Measurements from ENCODE around the gene FHIT. TPM values are rescaled to one million over a fixed set of nuclear protein-coding genes. Genes with fewer than 3 reads are reported as not detected.

Gene FHIT
- total RNA-seq, 2 experiments from 2014 or later = 86.0 to 90.6 TPM

- no peaks in the 10 kb centered on the region for H3K36me3 ChIP-seq (ENCODE audit: insufficient read depth, low read length)
- DNase-seq (no peak), ATAC-seq (ENCODE audit: poor library complexity) (no peak)
- H3K27me3 ChIP-seq (ENCODE audit: control insufficient read depth in 1 of 2, insufficient read depth in 2 of 2, low read length in 2 of 2) = no peaks in the 10 kb centered on the region
- POLR2A ChIA-PET = no interaction called here
- no peak overlapping the region for H3K4me3 Mint-ChIP-seq
- no peaks in the 10 kb centered on the region for H3K4me1 ChIP-seq (ENCODE audit: insufficient read depth, low read length)
- no peak overlapping the region for H3K27ac Mint-ChIP-seq
- no peak overlapping the region for H3K27ac ChIP-seq (ENCODE audit: low read depth in 1 of 2, low read length in 2 of 2)
- no peaks in the 10 kb centered on the region for H3K9me3 ChIP-seq (ENCODE audit: control insufficient read depth in 1 of 2, insufficient read depth in 1 of 2, low read length in 2 of 2)
- no peak for TF ChIP-seq CTCF (IDR thresholded peaks at IDR 0.05)
- intact Hi-C loops (cut with DNase I, micrococcal nuclease) = no loop called here
- H3K4me3 ChIP-seq (ENCODE audit: low read length) = no peak overlapping the region
- no peaks in the 10 kb centered on the region for H3K27me3 Mint-ChIP-seq
- H3K36me3 Mint-ChIP-seq (ENCODE audit: low read depth) = no peaks in the 10 kb centered on the region
- no peaks in the 10 kb centered on the region for H3K9me3 Mint-ChIP-seq
- CTCF ChIA-PET = no interaction called here
- H3K4me1 Mint-ChIP-seq (ENCODE audit: low read depth) = no peaks in the 10 kb centered on the region
Observed at GRCh38 chr3:60531759-60532158, 719.5 kb downstream of the FHIT start.

- ChIA-PET CTCF (no interaction called here), POLR2A (no interaction called here)
- DNase-seq = no peak
- TF ChIP-seq CTCF (IDR thresholded peaks at IDR 0.05) = no peak
- Mint-ChIP-seq H3K36me3 (ENCODE audit: low read depth) (no peaks in the 10 kb centered on the region), H3K4me1 (ENCODE audit: low read depth) (no peaks in the 10 kb centered on the region), H3K27ac (no peak overlapping the region), H3K27me3 (no peaks in the 10 kb centered on the region), H3K9me3 (no peaks in the 10 kb centered on the region), H3K4me3 (no peak overlapping the region)
- Histone ChIP-seq H3K4me3 (ENCODE audit: low read length) (no peak overlapping the region), H3K4me1 (ENCODE audit: insufficient read depth, low read length) (no peaks in the 10 kb centered on the region), H3K27ac (ENCODE audit: low read depth in 1 of 2, low read length in 2 of 2) (no peak overlapping the region), H3K27me3 (ENCODE audit: control insufficient read depth in 1 of 2, insufficient read depth in 2 of 2, low read length in 2 of 2) (no peaks in the 10 kb centered on the region), H3K9me3 (ENCODE audit: control insufficient read depth in 1 of 2, insufficient read depth in 1 of 2, low read length in 2 of 2) (no peaks in the 10 kb centered on the region), H3K36me3 (ENCODE audit: insufficient read depth, low read length) (no peaks in the 10 kb centered on the region)
- intact Hi-C loops (cut with DNase I, micrococcal nuclease) = no loop called here
- ATAC-seq (ENCODE audit: poor library complexity) = no peak
Observed at GRCh38 chr3:60528651-60529050, 722.6 kb downstream of the FHIT start.

- Mint-ChIP-seq H3K36me3 (ENCODE audit: low read depth) (no peaks in the 10 kb centered on the region), H3K27me3 (no peaks in the 10 kb centered on the region), H3K27ac (no peak overlapping the region), H3K4me3 (no peak overlapping the region), H3K4me1 (ENCODE audit: low read depth) (no peaks in the 10 kb centered on the region), H3K9me3 (no peaks in the 10 kb centered on the region)
- ChIA-PET CTCF (no interaction called here), POLR2A (no interaction called here)
- H3K27me3 ChIP-seq (ENCODE audit: control insufficient read depth in 1 of 2, insufficient read depth in 2 of 2, low read length in 2 of 2) = no peaks in the 10 kb centered on the region
- TF ChIP-seq CTCF (IDR thresholded peaks at IDR 0.05) = no peak
- intact Hi-C loops (cut with DNase I, micrococcal nuclease) = no loop called here
- no peaks in the 10 kb centered on the region for H3K4me1 ChIP-seq (ENCODE audit: insufficient read depth, low read length)
- DNase-seq (no peak), ATAC-seq (ENCODE audit: poor library complexity) (no peak)
- no peaks in the 10 kb centered on the region for H3K36me3 ChIP-seq (ENCODE audit: insufficient read depth, low read length)
- no peak overlapping the region for H3K27ac ChIP-seq (ENCODE audit: low read depth in 1 of 2, low read length in 2 of 2)
- no peak overlapping the region for H3K4me3 ChIP-seq (ENCODE audit: low read length)
- no peaks in the 10 kb centered on the region for H3K9me3 ChIP-seq (ENCODE audit: control insufficient read depth in 1 of 2, insufficient read depth in 1 of 2, low read length in 2 of 2)
Observed at GRCh38 chr3:60523536-60523935, 727.7 kb downstream of the FHIT start.

All from CD4-positive, alpha-beta T cell (primary cell).